GM19238 (cell line): ENCODE results near the gene ATF7.

Experiments
- DNase-seq: peaks from one replicate; pipeline ENCODE4 v3.0.0; 2011; ENCODE audit warnings: low spot score; ENCODE audit not compliant: insufficient read length

Gene ATF7

DNA sequence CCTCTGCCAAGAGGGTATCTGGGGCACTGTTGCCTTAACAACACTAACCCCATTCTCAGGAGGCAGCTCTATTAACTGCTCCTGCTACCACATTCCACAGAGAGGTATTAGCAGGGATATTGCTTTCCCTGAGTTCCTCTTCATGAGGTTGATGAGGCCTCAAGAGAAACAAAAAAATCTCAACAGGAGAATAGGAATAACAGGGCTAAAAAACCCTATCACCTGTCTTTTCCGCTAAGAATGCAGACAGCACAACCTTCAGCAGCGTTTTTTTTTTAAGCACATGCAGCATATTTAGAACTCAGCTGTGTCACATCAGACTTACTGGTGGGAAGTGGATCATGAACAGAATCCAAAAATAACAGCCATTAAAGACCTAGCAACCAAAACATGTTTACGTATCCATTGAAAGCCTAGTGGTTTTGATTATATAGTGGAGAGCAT, 29.2 kb downstream of the ATF7 start:
- no peak for DNase-seq

DNA sequence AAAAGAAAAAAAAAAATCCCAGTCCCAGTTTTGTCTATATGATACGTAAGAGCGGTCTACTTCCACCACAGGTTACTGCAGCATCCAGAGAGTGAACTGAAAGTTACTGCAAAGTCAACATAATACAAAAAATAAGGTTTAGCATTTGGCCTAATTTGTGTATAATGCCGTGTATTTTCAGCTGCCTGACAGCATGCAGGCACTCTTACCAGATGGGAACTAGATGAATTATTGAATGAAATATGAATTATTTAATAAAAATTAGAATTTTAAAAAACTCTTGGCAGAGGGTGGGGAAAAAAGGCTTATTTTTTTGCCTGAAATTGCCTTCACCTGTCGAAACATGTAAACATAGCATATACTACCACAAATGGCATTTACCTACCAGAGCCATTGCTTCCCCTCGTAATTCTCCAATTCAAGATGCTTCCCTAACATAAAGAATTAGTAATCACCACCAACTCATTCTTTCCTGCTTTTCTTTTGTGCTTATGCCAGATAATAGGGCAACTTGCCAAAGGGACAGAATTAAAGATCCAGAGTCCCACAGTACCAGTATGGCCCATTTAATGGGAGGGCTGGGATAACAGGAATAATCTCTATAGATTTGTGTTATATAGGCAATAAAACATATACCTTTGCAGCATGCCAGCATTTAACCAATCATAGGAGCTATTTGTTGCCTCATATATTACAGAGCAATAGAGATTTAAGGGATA, 31.1 kb downstream of the ATF7 start:
- no peak for DNase-seq

DNA sequence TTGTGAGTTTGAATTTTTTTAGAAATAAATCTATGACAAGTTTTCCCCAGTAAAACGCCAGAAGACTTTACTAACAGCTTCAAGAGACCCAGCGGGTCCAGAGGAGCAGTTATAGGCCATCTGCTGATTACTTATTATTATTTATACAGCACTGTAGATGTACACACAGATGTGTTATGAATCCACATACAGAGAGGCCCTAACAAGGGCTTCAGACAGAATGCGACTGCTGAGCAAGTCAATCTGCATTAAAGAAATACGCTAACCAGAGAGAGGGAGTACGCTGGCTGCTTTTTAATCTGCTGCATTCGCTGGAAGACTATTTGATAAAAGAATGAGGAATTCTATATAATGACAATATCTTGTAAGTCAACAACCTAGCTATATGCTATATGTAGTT, 32.5 kb downstream of the ATF7 start:
- no peak for DNase-seq

DNA sequence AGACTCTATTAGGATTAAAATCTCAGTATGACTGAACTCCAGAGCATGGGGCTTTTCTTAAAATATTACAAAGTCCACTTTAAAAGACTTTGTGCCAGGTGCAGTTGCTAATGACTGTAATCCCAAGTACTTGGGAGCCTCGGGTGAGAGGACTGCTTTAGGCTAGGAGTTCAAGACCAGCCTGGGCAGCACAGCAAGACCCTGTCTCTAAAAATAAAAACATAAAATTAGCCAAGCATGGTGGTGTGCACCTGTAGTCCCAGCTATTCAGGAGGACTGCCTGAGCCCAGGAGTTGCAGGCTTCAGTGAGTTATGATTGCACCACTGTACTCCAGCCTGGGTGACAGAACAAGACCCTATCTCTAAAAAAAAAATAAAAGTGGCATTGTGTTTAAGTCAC, 33.2 kb downstream of the ATF7 start:
- DNase-seq: no peak

DNA sequence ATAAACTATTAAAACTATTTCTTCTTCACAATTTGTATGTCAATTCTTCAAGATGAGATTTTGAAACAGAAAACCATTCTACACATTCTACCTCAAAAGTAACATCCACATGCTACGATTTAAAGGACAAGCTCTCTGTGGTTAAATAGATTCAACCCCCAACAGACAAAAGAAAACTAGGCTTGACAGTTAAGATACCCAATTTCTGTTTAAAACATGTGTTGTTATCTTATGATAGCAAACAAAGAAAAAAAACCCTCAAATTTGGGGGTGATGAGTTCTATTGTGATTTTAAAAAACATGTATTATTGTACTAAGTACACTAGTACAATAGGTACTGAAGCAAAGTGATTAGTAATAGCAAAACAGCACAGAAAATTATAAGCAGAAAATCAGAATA, 33.8 kb downstream of the ATF7 start:
- no peak for DNase-seq

DNA sequence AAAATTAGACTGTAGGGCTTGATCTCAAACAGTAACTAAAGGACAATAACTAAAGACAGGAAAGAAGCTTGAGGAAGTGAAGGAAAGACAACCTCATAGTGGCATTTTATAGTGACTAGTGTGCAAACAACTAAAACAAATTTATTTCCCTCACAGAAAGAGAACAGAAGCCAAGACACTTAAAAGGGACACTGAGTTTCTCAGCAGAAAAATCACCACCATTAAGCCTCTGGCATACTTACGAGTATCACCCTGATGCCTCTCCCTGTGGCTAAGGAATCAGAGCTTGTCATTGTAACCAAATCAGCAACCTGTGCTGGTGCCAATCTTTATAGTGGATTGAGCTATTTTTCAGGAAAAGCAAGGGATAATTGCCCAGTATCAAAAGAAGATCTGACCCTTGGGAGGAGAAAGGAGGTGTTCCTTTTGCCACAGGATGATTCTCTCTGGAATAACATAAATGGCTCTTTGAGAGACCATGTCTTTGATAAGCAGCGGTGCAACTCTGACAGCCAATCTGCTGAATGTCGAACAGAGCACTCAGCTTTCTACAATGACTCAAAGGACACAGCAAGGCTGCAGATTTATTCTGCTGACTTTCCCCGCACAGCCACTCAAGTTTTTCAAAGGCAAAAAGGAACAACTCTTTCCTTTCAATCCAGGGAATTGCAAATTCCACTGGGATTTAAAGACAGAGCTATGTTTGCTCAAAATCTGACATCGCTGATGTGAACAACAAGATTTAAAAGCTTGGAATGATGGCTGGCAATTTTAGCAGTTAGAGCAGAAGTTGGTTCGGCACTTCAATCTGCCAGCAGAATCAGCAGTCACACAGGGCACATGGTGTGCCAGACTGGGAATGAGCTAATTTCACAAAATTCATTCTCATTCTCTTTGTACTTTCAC, 34.6 kb downstream of the ATF7 start:
- no peak for DNase-seq

DNA sequence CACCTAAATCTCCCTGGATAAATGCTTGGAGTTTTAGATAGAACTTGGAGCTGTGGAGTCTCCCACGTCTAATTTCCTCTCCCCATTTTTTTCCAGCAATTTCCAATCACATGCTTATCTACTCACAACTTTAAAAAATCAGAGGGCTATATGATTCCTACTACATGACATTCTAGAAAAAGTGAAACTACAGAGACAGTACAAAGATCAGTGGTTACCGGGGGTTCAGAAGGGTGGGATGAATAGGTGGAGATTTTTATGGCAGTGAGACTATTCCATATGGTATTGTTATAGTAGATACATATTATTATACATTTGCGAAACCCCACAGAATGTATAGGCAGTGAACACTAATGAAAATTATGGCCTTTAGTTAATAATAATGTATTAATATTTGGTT, 35.5 kb downstream of the ATF7 start:
- no peak for DNase-seq

DNA sequence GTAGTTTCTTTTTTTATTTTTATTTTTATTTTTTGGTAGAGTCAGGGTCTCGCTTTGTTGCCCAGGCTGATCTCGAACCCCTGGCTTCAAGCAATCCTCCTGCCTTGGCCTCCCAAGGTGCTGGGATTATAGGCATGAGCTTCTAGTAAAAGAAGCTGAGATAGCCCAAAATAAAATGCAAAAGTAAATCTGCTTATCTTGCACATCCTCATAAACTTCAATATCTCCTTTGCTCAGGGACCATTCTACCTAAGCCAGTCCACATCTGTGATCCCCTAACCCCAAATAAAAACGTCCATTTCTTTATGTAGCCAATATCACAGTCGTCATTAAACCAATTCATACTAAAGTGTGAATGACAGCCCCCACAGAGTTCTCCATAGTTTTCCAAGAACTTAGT, 36.3 kb downstream of the ATF7 start:
- no peak for DNase-seq

DNA sequence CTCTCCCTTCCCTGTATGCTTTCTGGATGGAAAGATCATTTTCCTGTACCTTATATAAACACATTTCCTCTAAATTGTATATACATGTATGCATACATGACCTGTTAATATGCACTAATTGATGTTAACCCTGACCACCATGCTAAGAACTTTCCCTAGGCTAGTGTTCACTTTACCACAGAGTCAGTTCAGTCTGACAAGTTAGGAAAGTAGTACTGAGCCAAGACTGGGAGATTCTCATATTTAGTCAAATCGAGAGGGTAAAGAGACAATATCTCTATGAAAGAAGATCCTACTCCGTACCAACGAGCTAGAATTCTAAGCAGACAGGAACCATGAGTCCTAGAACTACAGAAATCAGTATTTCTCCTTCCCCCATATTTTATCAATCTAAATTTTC, 36.8 kb downstream of the ATF7 start:
- no peak for DNase-seq

DNA sequence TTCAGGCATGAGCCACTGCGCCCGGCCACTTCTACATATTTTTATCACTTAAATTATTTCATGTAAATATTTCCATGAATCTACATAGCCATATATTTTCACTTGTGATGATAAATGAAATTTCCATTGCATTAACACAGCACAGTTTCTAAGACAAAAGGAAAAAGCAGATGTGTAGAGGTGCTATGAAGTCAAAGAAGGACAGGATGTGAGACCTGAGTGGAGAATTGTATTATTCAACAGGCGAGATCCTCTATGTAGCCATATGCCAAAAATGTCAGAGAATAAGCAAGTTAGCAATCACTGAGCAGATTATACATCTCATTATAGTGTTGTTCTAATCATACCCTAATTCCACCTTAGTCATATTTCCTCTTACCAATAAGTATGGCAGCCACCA, 38.1 kb downstream of the ATF7 start:
- DNase-seq: no peak

DNA sequence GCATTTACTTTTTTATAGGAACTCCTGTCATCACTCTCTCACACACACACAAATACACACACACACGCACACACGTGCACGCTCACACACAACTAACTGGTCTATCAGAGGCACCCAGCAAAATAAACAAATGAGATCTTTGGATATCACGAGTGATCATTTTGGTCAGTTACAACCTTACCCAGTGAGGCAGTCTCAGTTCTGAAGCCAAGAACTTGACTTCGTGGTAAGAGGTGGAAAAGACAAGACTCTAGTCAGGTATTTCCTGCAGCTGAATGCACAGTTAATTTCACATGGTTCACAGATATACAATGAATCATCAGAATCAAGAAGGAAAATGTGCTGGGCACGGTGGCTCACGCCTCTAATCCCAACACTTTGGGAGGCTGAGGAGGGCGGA, 39.4 kb downstream of the ATF7 start:
- no peak for DNase-seq

DNA sequence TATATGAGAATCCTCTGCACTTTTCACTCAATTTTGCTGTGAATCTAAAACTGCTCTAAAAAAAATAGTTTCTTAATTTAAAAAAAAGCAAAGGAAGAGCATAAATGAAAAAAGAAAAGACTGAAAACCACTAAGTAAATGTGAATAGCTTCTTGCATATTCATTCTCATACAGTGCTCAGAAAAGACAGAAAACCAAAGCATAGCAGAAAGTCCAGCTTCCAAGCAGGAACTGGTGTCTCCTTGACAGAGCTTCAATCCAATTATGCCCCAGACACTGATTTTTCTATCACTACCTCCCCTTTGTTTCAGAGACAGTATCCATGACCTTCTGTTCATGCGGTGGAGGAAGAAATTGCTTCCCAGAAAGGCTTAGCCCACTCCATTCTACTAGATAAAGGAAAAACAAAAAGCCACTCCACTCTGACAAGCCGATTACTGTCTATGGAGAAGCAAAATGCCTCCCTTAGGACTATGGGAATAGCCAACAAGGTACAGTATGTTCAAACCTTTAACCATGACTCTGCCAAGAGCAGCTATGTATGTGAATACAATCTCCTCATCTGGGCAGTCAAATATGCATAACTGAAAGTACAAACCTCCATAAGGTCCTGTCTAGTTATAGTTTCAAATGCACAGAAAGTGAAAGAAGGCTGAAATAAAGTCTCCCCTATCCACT, 40.6 kb downstream of the ATF7 start:
- DNase-seq: peak; percentile 22

DNA sequence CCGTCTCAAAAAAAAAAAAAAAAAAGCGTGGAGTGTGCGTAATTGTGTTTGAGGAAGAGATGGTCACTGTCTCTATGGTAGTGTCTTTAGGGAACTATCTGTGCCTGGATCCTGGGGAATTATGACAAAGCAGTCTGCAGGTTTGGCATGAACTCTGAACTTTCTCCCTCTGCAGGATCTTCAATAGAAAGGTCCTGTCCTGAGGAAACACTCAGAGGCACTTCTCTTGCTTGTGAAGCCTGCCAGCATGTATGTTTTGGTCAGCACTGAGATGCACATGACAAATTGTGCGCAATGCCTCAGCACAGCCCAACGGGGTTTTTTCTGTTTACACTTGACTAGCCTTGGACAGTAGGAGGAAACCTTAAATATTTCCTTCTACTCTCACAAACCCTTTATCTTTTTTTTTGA, 46.6 kb downstream of the ATF7 start:
- DNase-seq: peak; percentile 8

DNA sequence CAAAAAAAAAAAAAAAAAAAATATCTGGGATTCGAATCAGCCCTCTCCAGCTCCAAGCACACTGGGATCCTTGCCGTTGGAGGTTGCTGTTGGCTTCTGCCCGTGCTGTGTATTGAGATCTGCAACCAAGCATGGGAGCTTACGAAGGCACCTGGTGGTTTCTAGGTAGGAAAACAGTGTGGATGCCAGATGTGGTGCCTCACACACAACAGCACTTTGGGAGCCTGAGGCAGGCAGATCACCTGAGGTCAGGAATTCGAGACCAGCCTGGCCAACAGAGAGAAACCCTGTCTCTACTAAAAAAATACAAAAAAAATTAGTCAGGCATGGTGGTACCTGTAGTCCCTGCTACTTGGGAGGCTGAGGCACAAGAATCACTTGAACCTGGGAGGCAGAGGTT, 47.4 kb downstream of the ATF7 start:
- DNase-seq: no peak

DNA sequence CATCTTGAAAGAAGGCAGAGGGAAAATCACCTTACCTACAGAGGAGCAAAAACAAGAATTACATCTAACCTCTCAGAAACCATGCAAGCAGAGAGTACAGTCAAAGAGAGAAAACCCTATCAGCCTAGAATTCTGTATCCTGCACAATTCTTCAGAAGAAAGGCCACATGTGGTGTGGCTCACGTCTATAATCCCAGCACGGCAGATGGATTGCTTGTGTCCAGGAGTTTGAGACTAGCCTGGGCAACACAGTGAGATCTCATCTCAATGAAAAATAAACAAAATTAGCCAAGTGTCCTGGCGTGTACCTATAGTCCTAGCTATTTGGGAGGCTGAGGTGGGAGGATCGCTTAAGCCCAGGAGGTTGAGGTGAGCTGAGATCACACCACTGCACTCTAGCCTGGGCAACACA, 48.2 kb downstream of the ATF7 start:
- DNase-seq: no peak

DNA sequence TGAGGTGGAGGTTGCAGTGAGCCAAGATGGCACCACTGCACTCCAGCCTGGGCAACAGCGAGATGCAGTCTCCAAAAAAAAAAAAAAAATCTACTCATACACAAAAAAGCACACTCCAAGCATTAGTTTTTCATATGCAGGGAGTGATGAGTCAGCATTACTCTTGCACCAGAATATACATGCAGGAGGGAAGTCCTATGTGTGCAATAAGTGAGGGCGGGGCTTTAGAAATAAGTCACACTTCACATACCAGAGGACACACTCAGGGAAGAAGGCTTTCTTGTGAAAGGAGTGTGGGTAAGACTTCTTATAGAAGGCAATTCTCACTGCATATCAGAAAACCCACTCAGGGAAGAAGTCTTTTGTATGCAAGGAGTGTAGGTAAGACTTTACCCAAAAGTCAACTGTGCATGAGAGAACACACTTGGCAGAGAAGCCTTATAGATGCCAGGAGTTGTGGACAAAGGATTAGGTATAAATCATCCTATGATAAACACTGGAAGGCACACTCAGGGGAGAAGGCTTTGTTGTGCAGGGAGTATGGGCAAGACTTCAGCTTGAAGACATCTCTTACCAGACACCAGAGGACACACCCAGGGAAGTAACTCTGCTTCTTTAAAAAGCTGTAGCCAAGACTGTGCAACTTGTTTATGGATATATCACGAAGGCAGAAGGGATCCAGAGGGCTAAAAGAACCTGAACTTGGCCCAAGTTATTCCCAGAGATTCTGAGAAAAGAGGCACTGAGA, 50.5 kb downstream of the ATF7 start:
- DNase-seq: no peak

DNA sequence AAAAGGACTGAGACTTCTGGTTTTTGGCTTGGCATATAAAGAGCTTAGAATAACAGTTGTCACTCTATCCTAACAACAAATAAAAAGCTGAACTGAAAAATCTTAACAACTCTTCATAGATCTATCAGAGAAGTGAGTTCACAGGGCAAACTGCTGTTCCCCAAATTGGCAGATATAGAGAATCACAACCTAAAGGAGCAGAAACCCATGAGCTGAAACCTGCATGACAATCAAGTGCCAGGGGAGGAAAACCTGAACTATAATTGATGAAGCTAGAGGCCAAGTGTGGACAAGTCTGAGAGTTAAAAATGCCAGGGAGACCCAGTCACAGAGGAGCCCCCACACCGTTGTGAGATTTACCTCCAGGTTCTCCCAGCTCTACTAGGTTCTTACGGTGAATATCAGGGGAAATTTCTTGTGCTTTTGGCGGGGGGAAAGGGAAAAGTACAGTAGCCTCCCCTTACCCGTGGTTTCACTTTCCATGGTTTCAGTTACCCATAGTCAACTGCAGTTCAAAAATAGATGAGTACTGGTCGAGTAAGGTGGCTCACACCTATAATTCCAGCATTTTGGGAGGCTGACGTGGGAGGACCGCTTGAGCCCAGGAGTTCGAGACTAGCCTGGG, 53.9 kb downstream of the ATF7 start:
- DNase-seq: no peak

DNA sequence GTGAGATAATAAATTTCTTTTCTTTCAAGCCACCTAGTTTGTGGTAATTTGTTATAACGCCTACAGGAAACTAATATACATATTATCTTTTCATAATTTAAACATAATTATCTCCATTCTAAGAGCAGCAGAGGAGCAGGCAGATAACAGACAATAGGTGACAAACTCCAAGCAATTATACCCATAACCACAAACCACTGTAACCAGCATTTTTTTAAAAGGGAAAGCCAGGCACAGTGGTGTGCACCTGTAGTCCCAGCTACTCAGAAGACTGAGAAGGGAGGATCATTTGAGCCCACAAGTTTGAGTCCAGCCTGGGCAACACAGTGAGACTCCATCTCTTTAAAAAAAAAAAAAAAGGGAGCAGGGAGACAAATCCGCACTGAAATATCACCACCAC, 54.9 kb downstream of the ATF7 start:
- DNase-seq: no peak

DNA sequence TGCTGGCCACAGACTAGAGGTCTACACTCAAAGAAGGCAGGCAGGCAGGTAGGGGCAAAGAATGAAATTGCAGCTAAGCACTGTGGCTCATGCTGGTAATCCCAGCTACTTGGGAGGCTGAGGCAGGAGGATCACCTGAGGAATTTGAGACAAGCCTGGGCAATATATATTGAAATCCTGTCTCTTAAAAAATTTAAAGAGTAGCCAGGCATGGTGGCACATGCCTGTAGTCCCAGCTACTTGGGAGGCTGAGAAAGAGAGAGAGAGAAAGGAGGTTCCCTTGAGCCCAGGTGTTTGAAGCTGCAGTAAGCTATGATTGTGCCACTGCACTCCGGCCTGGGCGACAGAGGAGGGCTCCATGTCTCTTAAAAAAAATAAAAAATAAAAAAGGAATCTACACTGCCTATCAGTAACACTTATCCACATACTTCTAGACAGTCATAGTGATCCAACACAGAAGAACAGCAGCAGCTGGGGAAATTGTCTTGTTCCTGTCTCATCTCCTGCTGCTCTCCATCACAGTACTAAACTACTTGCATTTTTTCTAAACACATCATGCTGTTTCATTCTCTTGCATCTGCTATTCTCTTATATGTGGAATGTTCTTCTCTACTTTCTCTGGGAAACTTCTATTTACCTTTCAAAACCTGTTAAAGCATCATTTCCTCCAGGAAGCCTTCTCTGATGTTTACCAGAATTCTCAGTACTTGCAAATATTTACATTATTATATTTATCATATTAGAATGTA, 57.2 kb downstream of the ATF7 start:
- no peak for DNase-seq
